NB4 (cell line): ENCODE results near the gene MSH2.
"Not testable (repeated sequence)": the region's sequence is repeated elsewhere in the genome, so short reads cannot be mapped to it uniquely, and the experiment has no call there.

Experiments used
- DNase-seq: peaks from one replicate; pipeline ENCODE4 v3.0.0; 2010; ENCODE audit warnings: low read depth
- H3K4me3 ChIP-seq: one replicate; pipeline ENCODE4 v1.5.1; 2011; ENCODE audit warnings: mild to moderate bottlenecking, low read depth, low read length, moderate library complexity
- MYC ChIP-seq: IDR thresholded peaks from 2 replicates; pipeline ENCODE4 v1.6.1; 2011; ENCODE audit warnings: low read depth, low read length
- POLR2A ChIP-seq: IDR thresholded peaks from 2 replicates; pipeline ENCODE4 v1.6.1; 2011; ENCODE audit warnings: mild to moderate bottlenecking; ENCODE audit not compliant: insufficient read length; ENCODE audit errors: extremely low read depth
- TF ChIP-seq, protein P1 (sequence below): IDR thresholded peaks from one replicate; pipeline ENCODE4 v1.5.1; 2012; ENCODE audit warnings: low read depth, low read length
- TF ChIP-seq, protein P2 (sequence below): IDR thresholded peaks from 2 replicates; pipeline ENCODE4 v1.6.1; 2011; ENCODE audit warnings: low read depth, low read length

MSH2 gene

DNA sequence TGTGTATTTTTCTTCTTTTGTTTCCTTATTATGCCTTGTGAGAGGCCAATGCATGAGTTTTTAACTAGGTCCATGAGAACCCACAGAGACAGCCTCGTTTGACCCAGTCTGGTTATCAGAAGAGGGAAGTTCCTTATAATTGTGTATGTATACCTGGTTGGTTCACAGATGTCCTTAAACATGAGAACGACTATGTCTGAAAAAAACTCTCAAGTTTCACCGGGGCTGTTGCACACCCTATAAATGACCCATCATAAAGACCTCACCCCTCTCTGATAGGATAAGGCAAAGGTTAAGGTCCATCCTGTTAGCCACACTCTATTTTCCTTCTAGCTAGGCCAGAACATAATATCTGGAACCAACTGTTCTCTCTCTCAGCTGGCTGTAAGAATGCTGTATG is 42.7 kb upstream of the MSH2 start:
- TF ChIP-seq MYC = no peak
- TF ChIP-seq, protein P1, sequence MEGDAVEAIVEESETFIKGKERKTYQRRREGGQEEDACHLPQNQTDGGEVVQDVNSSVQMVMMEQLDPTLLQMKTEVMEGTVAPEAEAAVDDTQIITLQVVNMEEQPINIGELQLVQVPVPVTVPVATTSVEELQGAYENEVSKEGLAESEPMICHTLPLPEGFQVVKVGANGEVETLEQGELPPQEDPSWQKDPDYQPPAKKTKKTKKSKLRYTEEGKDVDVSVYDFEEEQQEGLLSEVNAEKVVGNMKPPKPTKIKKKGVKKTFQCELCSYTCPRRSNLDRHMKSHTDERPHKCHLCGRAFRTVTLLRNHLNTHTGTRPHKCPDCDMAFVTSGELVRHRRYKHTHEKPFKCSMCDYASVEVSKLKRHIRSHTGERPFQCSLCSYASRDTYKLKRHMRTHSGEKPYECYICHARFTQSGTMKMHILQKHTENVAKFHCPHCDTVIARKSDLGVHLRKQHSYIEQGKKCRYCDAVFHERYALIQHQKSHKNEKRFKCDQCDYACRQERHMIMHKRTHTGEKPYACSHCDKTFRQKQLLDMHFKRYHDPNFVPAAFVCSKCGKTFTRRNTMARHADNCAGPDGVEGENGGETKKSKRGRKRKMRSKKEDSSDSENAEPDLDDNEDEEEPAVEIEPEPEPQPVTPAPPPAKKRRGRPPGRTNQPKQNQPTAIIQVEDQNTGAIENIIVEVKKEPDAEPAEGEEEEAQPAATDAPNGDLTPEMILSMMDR = no peak
- TF ChIP-seq, protein P2, sequence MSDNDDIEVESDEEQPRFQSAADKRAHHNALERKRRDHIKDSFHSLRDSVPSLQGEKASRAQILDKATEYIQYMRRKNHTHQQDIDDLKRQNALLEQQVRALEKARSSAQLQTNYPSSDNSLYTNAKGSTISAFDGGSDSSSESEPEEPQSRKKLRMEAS = no peak
- TF ChIP-seq POLR2A = no peak
- H3K4me3 ChIP-seq = no peak overlapping the region
- no peak for DNase-seq

DNA sequence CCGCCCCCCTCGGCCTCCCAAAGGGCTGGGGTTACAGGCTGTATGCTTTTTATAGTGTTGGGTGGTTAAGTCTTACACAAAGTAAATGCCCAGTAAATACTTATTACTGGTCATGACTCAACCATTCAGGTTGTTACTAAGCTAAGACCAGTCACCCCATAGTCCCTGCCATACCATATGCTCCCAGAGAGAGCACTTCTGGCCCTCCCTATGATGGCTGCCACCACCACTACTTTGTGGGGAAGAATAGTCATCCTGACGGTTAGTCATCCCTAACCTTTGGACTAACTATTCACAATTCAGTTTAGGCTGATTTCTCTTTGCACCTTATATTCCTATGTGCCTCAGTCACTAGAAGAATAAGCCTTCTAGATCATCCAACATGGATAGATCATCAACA is 42.0 kb upstream of the MSH2 start:
- no peak for DNase-seq
- H3K4me3 ChIP-seq = no peak overlapping the region
- TF ChIP-seq, protein P2 = no peak
- no peak for TF ChIP-seq MYC
- TF ChIP-seq, protein P1 = no peak
- TF ChIP-seq POLR2A = no peak

DNA sequence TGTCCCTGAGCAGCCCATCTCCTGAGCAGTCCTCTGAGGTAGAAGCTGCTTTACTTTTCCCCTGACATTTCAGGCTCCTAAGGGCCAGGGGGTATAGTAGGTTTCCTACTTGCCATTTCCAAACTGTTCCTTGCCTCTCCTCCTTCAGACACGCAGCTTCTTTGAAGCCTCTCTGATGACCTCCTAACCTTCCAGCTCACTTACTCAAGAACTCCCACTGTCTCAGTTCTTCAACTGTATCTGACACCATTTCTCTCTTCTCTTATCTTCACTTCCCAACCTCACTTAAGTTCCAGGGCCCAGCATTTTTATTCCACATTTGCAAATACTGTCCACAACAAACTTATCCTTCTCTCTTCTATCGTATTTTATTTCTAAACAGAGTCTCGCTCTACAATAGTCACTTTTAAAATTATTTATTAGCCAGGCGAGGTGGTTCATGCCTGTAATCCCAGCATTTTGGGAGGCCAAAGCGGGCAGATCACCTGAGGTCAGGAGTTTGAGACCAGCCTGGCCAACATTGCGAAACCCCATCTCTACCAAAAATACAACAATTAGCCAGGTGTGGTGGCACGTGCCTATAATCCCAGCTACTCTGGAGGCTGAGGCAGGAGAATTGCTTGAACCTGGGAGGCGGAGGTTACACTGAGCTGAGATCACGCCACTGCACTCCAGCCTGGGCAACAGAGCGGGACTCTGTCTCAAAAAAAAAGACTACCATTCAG is 41.3 kb upstream of the MSH2 start:
- not testable (repeated sequence) for H3K4me3 ChIP-seq, DNase-seq

DNA sequence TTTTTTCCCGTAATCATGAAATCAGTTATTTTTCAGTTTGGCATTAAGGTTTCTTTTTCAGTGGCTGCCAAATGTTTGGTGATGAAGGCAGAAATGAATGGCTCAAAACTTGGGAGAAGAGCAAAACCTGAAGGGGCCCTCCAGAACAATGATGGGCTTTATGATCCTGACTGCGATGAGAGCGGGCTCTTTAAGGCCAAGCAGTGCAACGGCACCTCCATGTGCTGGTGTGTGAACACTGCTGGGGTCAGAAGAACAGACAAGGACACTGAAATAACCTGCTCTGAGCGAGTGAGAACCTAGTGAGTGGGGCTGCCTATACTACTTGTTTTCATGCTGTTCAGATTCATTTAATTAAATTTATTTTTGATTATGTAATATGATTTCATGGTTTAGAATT is 29.2 kb upstream of the MSH2 start:
- peak; percentile 33 for DNase-seq
- no peak overlapping the region for H3K4me3 ChIP-seq
- TF ChIP-seq POLR2A = no peak
- TF ChIP-seq, protein P2 = no peak
- TF ChIP-seq, protein P1 = no peak

DNA sequence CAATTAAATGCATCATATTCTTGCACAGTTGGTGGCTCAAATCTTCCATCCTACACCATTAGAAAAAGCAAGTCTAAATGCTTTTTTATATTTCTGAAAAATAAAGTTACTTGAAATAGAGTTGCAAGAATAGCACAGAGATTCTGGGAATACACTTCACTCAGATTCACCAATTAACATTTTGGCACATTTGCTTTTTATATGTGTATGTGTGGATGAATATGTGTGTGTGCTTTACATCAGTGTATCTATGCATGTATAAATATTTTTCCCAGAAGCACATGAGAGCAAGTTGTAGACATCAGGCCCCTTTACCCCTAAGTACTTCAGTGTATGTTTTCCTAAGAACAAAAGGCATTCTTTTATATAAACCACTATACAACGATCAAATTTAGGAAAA is 27.6 kb upstream of the MSH2 start:
- no peak overlapping the region for H3K4me3 ChIP-seq
- DNase-seq = no peak
- no peak for TF ChIP-seq POLR2A
- TF ChIP-seq, protein P1 = no peak
- TF ChIP-seq, protein P2 = no peak
- no peak for TF ChIP-seq MYC

DNA sequence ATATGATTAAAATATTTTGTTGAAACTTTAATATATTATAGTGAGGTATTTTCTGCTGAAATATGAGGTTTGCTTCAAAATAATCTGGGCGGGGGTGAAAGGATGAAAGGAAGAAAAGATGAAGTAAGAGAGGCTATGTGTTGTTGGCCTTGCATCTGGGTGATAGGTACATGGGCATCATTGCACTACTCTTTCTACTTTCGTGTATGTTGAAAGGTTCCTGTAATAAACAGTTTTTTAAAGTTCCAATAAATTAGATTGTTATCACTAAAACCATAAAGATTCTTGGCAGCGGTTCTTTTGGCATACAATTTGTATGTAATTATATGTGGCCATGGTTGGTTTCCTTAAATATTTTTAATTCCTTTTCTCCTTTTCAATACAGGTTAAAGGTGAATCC is 23.6 kb upstream of the MSH2 start:
- no peak overlapping the region for H3K4me3 ChIP-seq
- DNase-seq = no peak
- TF ChIP-seq MYC (no peak), POLR2A (no peak)
- TF ChIP-seq, protein P1 = no peak
- TF ChIP-seq, protein P2 = no peak
